GM21528 (cell line): ENCODE data around the gene PINLYP.
"Not testable (repeated sequence)": the region's sequence is repeated elsewhere in the genome, so short reads cannot be mapped to it uniquely, and the experiment has no call there.

Experiments
- ATAC-seq: cut with Tn5 transposase; IDR thresholded peaks from one replicate; pipeline ENCODE4 v1.9.1; 2021; ENCODE audit warnings: mild to moderate bottlenecking, moderate library complexity; ENCODE audit not compliant: unreplicated experiment, low FRiP score

Gene PINLYP

DNA sequence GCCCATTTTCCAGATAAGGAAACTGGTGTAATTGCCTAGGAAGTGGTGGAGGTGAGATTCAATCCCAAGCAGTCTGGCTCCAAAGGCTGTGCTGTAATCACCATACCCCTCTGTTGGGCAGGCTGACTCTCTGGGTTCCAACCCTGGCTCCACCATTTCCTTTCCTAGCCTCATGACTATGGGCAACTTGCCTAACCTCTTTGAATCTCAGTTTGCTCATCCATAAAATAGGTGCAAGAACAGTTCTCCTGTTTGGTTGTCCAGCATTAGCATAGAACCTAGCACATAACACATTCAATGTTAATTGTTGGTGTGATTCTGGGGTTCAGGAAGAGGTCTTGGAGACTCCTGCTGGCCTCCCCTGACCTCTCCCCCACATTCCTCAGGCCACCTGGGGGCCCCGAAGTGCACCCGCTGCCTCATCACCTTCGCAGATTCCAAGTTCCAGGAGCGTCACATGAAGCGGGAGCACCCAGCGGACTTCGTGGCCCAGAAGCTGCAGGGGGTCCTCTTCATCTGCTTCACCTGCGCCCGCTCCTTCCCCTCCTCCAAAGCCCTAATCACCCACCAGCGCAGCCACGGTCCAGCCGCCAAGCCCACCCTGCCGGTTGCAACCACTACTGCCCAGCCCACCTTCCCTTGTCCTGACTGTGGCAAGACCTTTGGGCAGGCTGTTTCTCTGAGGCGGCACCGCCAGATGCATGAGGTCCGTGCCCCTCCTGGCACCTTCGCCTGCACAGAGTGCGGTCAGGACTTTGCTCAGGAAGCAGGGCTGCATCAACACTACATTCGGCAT lies 23.0 kb downstream of the PINLYP start:
- ATAC-seq: no peak

- no peak for ATAC-seq
These were observed 24.2 kb downstream of the PINLYP start for GRCh38 chr19:43599635-43600295.

- ATAC-seq: not testable (repeated sequence)
These were observed 24.7 kb downstream of the PINLYP start for GRCh38 chr19:43600326-43600725.

DNA sequence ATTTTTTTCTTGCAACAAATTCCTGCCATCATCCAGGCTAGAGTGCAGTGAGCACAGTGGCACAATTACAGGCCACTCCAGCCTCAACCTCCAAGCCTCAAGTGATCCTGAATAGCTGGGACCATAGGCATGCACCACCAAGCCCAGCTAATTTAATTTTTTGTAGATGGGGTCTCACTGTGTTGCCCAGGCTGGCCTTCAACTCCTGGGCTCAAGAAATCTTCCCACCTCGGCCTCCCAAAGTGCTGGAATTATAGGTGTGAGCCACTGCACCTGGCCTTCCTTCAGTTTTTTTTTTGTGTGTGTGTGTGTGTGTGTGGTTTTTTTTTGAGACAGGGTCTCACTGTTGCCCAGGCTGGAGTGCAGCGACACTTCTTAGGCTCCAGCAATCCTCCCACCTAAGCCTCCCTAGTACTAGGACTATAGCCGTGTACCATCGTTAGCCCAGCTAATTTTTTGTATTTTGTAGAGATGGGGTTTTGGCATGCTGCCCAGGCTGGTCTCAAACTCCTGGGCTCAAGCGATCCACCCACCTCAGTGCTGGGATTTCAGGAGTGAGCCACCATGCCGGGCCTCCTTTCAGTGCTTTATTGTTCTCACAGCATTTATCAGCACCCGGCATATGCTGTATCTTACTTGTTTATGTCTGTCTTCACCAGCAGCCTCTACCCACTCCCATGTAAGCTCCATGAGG lies 30.4 kb downstream of the PINLYP start:
- no peak for ATAC-seq

GRCh38 chr19:43606569-43607229 lies 31.1 kb downstream of the PINLYP start:
- ATAC-seq: no peak

DNA sequence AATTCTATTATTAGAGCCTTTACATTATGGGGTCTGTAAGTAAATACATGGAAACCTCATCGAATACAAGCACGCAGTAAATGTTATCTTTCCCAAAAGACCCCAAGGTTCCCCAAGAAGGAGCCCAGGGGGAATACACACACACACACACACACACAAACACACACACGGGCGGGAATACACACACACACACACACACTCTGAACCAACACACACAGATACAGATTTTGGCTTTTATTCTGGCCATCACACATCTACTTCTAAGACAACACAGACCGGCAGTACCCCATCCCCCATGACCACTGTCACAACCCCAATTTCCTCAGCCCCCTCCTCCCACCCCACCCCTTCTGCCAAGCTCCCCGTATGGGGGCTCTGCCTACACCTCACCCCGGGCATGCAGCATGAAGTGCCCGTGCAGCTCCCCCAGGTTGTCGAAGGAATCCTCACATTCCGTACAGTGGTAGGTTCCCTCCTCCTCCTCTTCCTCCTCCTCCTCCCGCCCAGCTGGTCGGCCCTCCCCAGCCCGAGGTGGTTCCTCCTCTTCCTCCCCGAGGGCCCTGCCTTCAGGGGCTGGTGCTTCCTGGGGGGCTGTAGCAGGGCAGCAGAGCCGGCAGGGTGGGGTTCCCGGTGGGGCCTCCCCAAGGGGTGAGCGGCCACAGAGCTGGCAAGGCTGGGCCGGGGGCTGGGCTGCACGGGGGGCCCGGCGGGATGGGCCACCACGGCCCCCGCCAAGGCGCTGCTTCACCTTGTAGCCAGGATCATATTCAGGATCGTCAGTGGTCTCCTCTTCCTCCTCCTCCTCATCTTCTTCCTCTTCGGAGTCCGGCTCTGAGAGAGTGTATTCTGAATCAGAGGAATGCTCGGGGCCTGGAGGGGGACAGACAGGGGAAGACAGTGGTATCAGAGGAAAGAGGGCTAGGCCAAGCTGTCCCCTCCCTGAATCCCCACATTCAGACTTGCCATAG lies 31.9 kb downstream of the PINLYP start:
- no peak for ATAC-seq

- ATAC-seq: no peak
These were observed 34.3 kb downstream of the PINLYP start for GRCh38 chr19:43609872-43610271.

- ATAC-seq: no peak
These were observed 34.9 kb downstream of the PINLYP start for GRCh38 chr19:43610493-43610892.

DNA sequence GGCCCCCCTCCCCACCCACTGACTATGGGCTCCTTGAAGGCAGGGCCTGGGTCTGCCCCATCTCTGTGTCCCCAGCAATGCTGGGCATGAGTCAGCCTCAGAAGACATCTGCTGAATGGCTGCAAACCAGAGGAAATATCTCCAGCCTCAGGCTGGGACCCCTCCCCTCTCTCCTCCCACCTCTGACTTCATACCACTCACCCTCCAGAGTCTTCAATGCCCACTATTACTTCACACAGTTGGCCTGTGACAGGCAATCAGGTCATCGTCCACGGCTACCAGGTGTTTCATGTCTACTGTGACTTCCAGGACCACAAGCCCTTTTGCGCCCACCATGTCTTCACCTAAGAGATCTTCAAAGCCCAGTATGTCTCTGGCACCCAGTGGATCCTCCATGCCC lies 36.2 kb downstream of the PINLYP start, which contains the start of gene SRRM5:
SRRM5 (plus strand) TSS at position 301 of the 400 bp plus-strand sequence; CDS start at position 335, 34 bp downstream.
- no peak for ATAC-seq

- ATAC-seq: no peak
These were observed 36.8 kb downstream of the PINLYP start for GRCh38 chr19:43612374-43612773.

GRCh38 chr19:43616306-43616705 lies 40.7 kb downstream of the PINLYP start:
- ATAC-seq: no peak

DNA sequence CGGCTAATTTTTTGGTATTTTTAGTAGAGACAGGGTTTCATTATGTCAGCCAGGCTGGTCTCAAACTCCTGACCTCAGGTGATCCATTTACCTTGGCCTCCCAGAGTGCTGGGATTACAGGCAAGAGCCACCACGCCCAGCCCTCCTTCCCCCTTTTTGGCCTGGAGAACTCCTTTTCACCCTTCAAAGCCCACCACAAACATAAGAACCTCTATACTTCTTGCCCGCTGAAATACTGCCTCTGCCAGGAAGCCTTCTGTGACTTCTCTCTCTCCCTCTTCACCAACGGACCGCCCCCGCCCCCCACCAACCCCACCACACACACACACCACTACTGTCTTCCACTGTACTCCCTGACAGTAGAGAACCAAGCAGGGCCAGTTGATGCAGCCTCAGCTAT lies 41.4 kb downstream of the PINLYP start:
- ATAC-seq: no peak

DNA sequence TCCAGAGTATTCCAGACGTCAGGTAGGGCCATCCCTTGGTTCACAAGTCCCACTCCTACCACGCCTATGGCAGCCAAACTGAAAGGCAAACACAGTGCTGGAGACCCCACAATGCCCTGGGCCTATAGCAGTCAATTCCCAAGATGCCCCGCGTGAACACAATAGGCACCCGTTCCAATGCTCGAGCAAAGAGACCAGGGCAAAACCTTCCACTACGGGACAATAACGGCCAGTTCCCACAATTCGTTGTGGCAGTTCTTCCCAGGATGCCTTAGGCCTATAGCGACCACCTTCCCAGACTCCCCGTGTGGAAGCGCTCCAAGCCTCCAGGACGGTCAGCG lies 43.3 kb downstream of the PINLYP start:
- ATAC-seq: peak; percentile 25

GRCh38 chr19:43619262-43620060 lies 43.9 kb downstream of the PINLYP start, which contains the start of gene ZNF428:
ZNF428 (minus strand) TSS chr19:43619629; CDS start chr19:43614304, 5,325 bp downstream.
- peak; percentile 72 for ATAC-seq

- ATAC-seq: no peak
These were observed 44.7 kb downstream of the PINLYP start for GRCh38 chr19:43620061-43621001.

- no peak for ATAC-seq
These were observed 46.5 kb downstream of the PINLYP start for GRCh38 chr19:43622070-43622469.

- no peak for ATAC-seq
These were observed 47.4 kb downstream of the PINLYP start for GRCh38 chr19:43622956-43623355.
